HEK293 (cell line): ENCODE results near the gene MISP.
"Not testable (repeated sequence)": the region's sequence is repeated elsewhere in the genome, so short reads cannot be mapped to it uniquely, and the experiment has no call there.

ENCODE experiments used
- CTCF ChIA-PET: fragments of 350-600 bp; formaldehyde crosslinking; extraction: SDS; loops from one replicate; lab custom pipeline; 2021; ENCODE audit warnings: antibody characterized with exemption; lab: Yijun Ruan, JAX
- POLR2A ChIA-PET: fragments of 300-600 bp; formaldehyde crosslinking; extraction: SDS; loops from one replicate; lab custom pipeline; 2020; ENCODE audit warnings: antibody characterized with exemption, inconsistent platforms; lab: Yijun Ruan, JAX
- H3K27ac ChIP-seq: fragments of 200-500 bp; sonication (Bioruptor generic); 2 replicates; pipeline ENCODE4 v1.5.1; 2014; ENCODE audit warnings: low read depth, low read length, control low read depth, inconsistent platforms; ENCODE audit errors: extremely low read depth
- H3K36me3 ChIP-seq, 2 experiments: fragments of 200-500 bp in 1 of 2; sonication (Bioruptor generic) in 1 of 2; 1 replicate in 1 of 2; 2 replicates in 1 of 2; pipeline ENCODE4 v1.5.1; 2014 to 2017; ENCODE audit warnings: inconsistent platforms in 2 of 2, low read length in 2 of 2; ENCODE audit not compliant: control insufficient read depth in 2 of 2, insufficient read depth in 1 of 2
- H3K4me1 ChIP-seq: fragments of 200-500 bp; sonication (Bioruptor generic); 2 replicates; pipeline ENCODE4 v1.5.1; 2014; ENCODE audit warnings: mild to moderate bottlenecking, low read length, inconsistent platforms; ENCODE audit not compliant: control insufficient read depth, insufficient read depth
- H3K4me3 ChIP-seq: 2 replicates; pipeline ENCODE4 v1.5.1; 2011; ENCODE audit warnings: low read depth, mild to moderate bottlenecking, control low read depth, low read length, moderate library complexity
- H3K9me3 ChIP-seq: fragments of 200-500 bp; sonication (Bioruptor generic); 2 replicates; pipeline ENCODE4 v1.5.1; 2014; ENCODE audit warnings: low read depth, low read length, inconsistent platforms; ENCODE audit not compliant: control insufficient read depth, insufficient read depth
- BCL11A ChIP-seq: fragments of 450-650 bp; formaldehyde crosslinking; IDR thresholded peaks from 2 replicates; pipeline ENCODE4 v1.5.1; 2016; ENCODE audit warnings: low read depth, missing biosample characterization, missing genetic modification characterization
- BCL11B ChIP-seq: fragments of 450-650 bp; formaldehyde crosslinking; IDR thresholded peaks from 2 replicates; pipeline ENCODE4 v1.5.1; 2016; ENCODE audit warnings: low read depth, missing biosample characterization, missing genetic modification characterization
- GLI2 ChIP-seq: fragments of 450-650 bp; formaldehyde crosslinking; IDR thresholded peaks from 2 replicates; pipeline ENCODE4; 2017; ENCODE audit warnings: missing biosample characterization, missing genetic modification characterization, low read depth, borderline replicate concordance
- KLF16 ChIP-seq: fragments of 450-650 bp; formaldehyde crosslinking; IDR thresholded peaks from 2 replicates; pipeline ENCODE4 v1.5.1; 2017; ENCODE audit warnings: missing biosample characterization, missing genetic modification characterization
- SP2 ChIP-seq: fragments of 450-650 bp; formaldehyde crosslinking; IDR thresholded peaks from 2 replicates; pipeline ENCODE4 v1.5.1; 2016; ENCODE audit warnings: missing biosample characterization, missing genetic modification characterization
- ZBTB1 ChIP-seq: fragments of 450-650 bp; formaldehyde crosslinking; IDR thresholded peaks from 2 replicates; pipeline ENCODE4 v1.5.1; 2016; ENCODE audit warnings: missing biosample characterization, missing genetic modification characterization
- ZBTB26 ChIP-seq: fragments of 450-650 bp; formaldehyde crosslinking; optimal IDR thresholded peaks from 2 replicates; pipeline ENCODE3; 2016; ENCODE audit warnings: missing biosample characterization, mild to moderate bottlenecking, missing genetic modification characterization
- ZBTB7A ChIP-seq: fragments of 450-650 bp; formaldehyde crosslinking; IDR thresholded peaks from 2 replicates; pipeline ENCODE4 v1.5.1; 2016; ENCODE audit warnings: low read depth, missing biosample characterization, missing genetic modification characterization
- ZBTB8A ChIP-seq: fragments of 450-650 bp; formaldehyde crosslinking; IDR thresholded peaks from 2 replicates; pipeline ENCODE4 v1.5.1; 2016; ENCODE audit warnings: missing biosample characterization, missing genetic modification characterization
- ZFP3 ChIP-seq: fragments of 450-650 bp; formaldehyde crosslinking; IDR thresholded peaks from 2 replicates; pipeline ENCODE4 v1.5.1; 2016; ENCODE audit warnings: low read depth, missing biosample characterization, missing genetic modification characterization
- ZFP37 ChIP-seq: fragments of 450-650 bp; formaldehyde crosslinking; IDR thresholded peaks from 2 replicates; pipeline ENCODE4 v1.5.1; 2016; ENCODE audit warnings: missing biosample characterization, missing genetic modification characterization
- ZNF311 ChIP-seq: fragments of 450-650 bp; formaldehyde crosslinking; IDR thresholded peaks from 2 replicates; pipeline ENCODE4 v1.5.1; 2017; ENCODE audit warnings: missing biosample characterization, missing genetic modification characterization, borderline replicate concordance
- ZNF514 ChIP-seq: fragments of 450-650 bp; formaldehyde crosslinking; IDR thresholded peaks from 2 replicates; pipeline ENCODE4 v1.5.1; 2016; ENCODE audit warnings: missing biosample characterization, missing genetic modification characterization
- ZNF664 ChIP-seq: fragments of 450-650 bp; formaldehyde crosslinking; IDR thresholded peaks from 2 replicates; pipeline ENCODE4 v1.5.1; 2016; ENCODE audit warnings: missing biosample characterization, missing genetic modification characterization

Gene MISP

GRCh38 chr19:723714-724113 is 27.2 kb upstream of the MISP start:
- CTCF ChIA-PET = no interaction called here
- Histone ChIP-seq H3K9me3 (no peaks in the 10 kb centered on the region), H3K36me3 (peaks cover 0 to 13% of the 10 kb centered on the region in 2 experiments; a peak in 2 of 3 replicates), H3K4me1 (no peaks in the 10 kb centered on the region), H3K27ac (no peak overlapping the region), H3K4me3 (no peak overlapping the region)
- TF ChIP-seq ZNF664 (tag by site-specific recombination) (0 out of 2 replicates have a peak, but pooled peaks have one; percentile 23), ZNF514 (tag by site-specific recombination) (no peak)
- POLR2A ChIA-PET = interaction anchor here (1.4 to 1.5 kb wide), 2 partner anchors 16 to 20 kb away, joined by 4 read pairs; no protein-coding TSS in a partner anchor

GRCh38 chr19:725461-726089 is 25.3 kb upstream of the MISP start:
- H3K27ac ChIP-seq = no peak overlapping the region
- TF ChIP-seq ZBTB1 (tag by site-specific recombination) (no peak), ZBTB26 (tag by site-specific recombination) (no peak), GLI2 (tag by site-specific recombination) (no peak), ZFP3 (peak; percentile 80)
- TF ChIP-seq, all 188 proteins: peak for 1
- CTCF ChIA-PET = interaction anchor here (0.9 kb wide), 1 partner anchor 141 kb away, joined by 3 read pairs; no protein-coding TSS in a partner anchor
- Histone ChIP-seq H3K4me1 (no peaks in the 10 kb centered on the region), H3K4me3 (no peak overlapping the region), H3K36me3 (peaks cover 0 to 19% of the 10 kb centered on the region in 2 experiments; a peak in 2 of 3 replicates), H3K9me3 (no peaks in the 10 kb centered on the region)
- POLR2A ChIA-PET = no interaction called here

GRCh38 chr19:726993-727956 is 23.6 kb upstream of the MISP start:
- CTCF ChIA-PET = no interaction called here
- H3K36me3 ChIP-seq = peaks cover 0 to 26% of the 10 kb centered on the region in 2 experiments; a peak in 2 of 3 replicates
- H3K27ac ChIP-seq = no peak overlapping the region
- no peak overlapping the region for H3K4me3 ChIP-seq
- TF ChIP-seq KLF16 (tag by site-specific recombination) (no peak), BCL11B (peak; percentile 100), ZFP37 (no peak), ZBTB8A (tag by site-specific recombination) (no peak), ZBTB7A (tag by site-specific recombination) (peak; percentile 43; the same call in 1 of the 2 replicates), BCL11A (peak; percentile 100)
- TF ChIP-seq, all 188 proteins: peak for 3
- H3K9me3 ChIP-seq = no peaks in the 10 kb centered on the region
- POLR2A ChIA-PET = interaction anchor here (1.1 kb wide), 1 partner anchor 19 kb away, joined by 3 read pairs; the partner anchor contains the start of gene PALM
- no peaks in the 10 kb centered on the region for H3K4me1 ChIP-seq

GRCh38 chr19:728011-728410 is 22.9 kb upstream of the MISP start:
- Histone ChIP-seq H3K9me3 (no peaks in the 10 kb centered on the region), H3K36me3 (peaks cover 0 to 27% of the 10 kb centered on the region in 2 experiments; a peak in 2 of 3 replicates)

GRCh38 chr19:729564-729963 is 21.3 kb upstream of the MISP start:
- H3K36me3 ChIP-seq = peaks cover 0 to 35% of the 10 kb centered on the region in 2 experiments; a peak in 2 of 3 replicates
- H3K9me3 ChIP-seq, H3K4me1 ChIP-seq, H3K27ac ChIP-seq, H3K4me3 ChIP-seq, CTCF ChIA-PET: not testable (repeated sequence)
- POLR2A ChIA-PET = interaction anchor here (0.7 kb wide), 1 partner anchor 49 kb away, joined by 6 read pairs; no protein-coding TSS in a partner anchor

More at GRCh38 chr19:728011-728410, 22.9 kb upstream of the MISP start:
- POLR2A ChIA-PET = interaction anchor here (1.1 kb wide), 1 partner anchor 20 kb away, joined by 3 read pairs; the partner anchor contains the start of gene PALM
- Histone ChIP-seq H3K4me1 (no peaks in the 10 kb centered on the region), H3K4me3 (no peak overlapping the region), H3K27ac (no peak overlapping the region)
- CTCF ChIA-PET = interaction anchor here (0.6 kb wide), 1 partner anchor 55 kb away, joined by 4 read pairs; no protein-coding TSS in a partner anchor
- TF ChIP-seq SP2 (0 out of 2 replicates have a peak, but pooled peaks have one; percentile 5), ZNF311 (tag by site-specific recombination) (no peak)
